IMR-90 (cell line): ENCODE data around the gene SEC61A1. TPM values are rescaled to one million over a fixed set of nuclear protein-coding genes. Genes with fewer than 3 reads are reported as not detected.

Source experiments
- ATAC-seq: fragments of 200-7000 bp; cut with Tn5 transposase; 2 replicates; pipeline ENCODE4 v1.9.1; 2020; ENCODE audit warnings: low read depth, mild to moderate bottlenecking, moderate library complexity
- BruUV-seq: library from RNA; stranded (reverse); fragments of 400-500 nt; replicated peaks from 2 replicates; lab custom pipeline; 2021; lab: Mats Ljungman, UMichigan
- CTCF ChIA-PET: fragments of 300-600 bp; formaldehyde crosslinking; extraction: SDS; loops from one replicate; lab custom pipeline; 2021; ENCODE audit warnings: antibody characterized with exemption; lab: Yijun Ruan, JAX
- POLR2A ChIA-PET: fragments of 300-600 bp; sonication (Branson Sonifier 250); formaldehyde crosslinking; loops from one replicate; lab custom pipeline; 2022; ENCODE audit warnings: antibody characterized with exemption; ENCODE audit not compliant: unreplicated experiment; lab: Charles Lee
- DNase-seq: peaks from one replicate; pipeline ENCODE4 v3.0.0; 2013
- H2AFZ ChIP-seq: replicated peaks from 2 replicates; pipeline ENCODE3; 2013; ENCODE audit warnings: low read length, mild to moderate bottlenecking; ENCODE audit not compliant: poor library complexity
- H2AK5ac ChIP-seq: 2 replicates; pipeline ENCODE4 v1.6.1; 2013; ENCODE audit warnings: low read depth, low read length, inconsistent platforms
- H2AK9ac ChIP-seq: replicated peaks from 2 replicates; pipeline ENCODE3; 2013; ENCODE audit warnings: mild to moderate bottlenecking, low read depth, low read length, moderate library complexity; ENCODE audit not compliant: poor library complexity
- H2BK120ac ChIP-seq: 2 replicates; pipeline ENCODE4 v1.6.1; 2013; ENCODE audit warnings: low read depth, low read length, inconsistent platforms
- H2BK15ac ChIP-seq: 3 replicates; pipeline ENCODE4 v1.6.1; 2013; ENCODE audit warnings: low read depth, low read length, inconsistent platforms
- H2BK20ac ChIP-seq: 2 replicates; pipeline ENCODE4 v1.6.1; 2013; ENCODE audit warnings: low read depth, mild to moderate bottlenecking, inconsistent platforms, low read length, moderate library complexity
- H2BK5ac ChIP-seq: 2 replicates; pipeline ENCODE4 v1.6.1; 2013; ENCODE audit warnings: mild to moderate bottlenecking, low read depth, low read length, inconsistent platforms; ENCODE audit not compliant: poor library complexity, severe bottlenecking
- H3K14ac ChIP-seq: replicated peaks from 2 replicates; pipeline ENCODE4 v1.6.1; 2013; ENCODE audit warnings: low read depth, low read length, inconsistent platforms
- H3K18ac ChIP-seq: 2 replicates; pipeline ENCODE4 v1.6.1; 2013; ENCODE audit warnings: low read depth, low read length, control low read depth
- H3K23ac ChIP-seq: 2 replicates; pipeline ENCODE4 v1.6.1; 2013; ENCODE audit warnings: low read depth, low read length, inconsistent platforms
- H3K27ac ChIP-seq: 2 replicates; pipeline ENCODE4 v1.5.1; 2013; ENCODE audit warnings: mild to moderate bottlenecking, control low read depth, low read length; ENCODE audit not compliant: insufficient read depth
- H3K27me3 ChIP-seq: 2 replicates; pipeline ENCODE4 v1.6.1; 2013; ENCODE audit warnings: low read length; ENCODE audit not compliant: control insufficient read depth, insufficient read depth
- H3K36me3 ChIP-seq: 2 replicates; pipeline ENCODE4 v1.6.1; 2013; ENCODE audit warnings: low read length, mixed read lengths; ENCODE audit not compliant: control insufficient read depth, insufficient read depth
- H3K4ac ChIP-seq: 2 replicates; pipeline ENCODE4 v1.6.1; 2013; ENCODE audit warnings: low read depth, low read length, inconsistent platforms
- H3K4me1 ChIP-seq: 2 replicates; pipeline ENCODE4 v1.6.1; 2013; ENCODE audit warnings: low read length, mixed read lengths; ENCODE audit not compliant: control insufficient read depth, insufficient read depth
- H3K4me2 ChIP-seq: 2 replicates; pipeline ENCODE4 v1.6.1; 2013; ENCODE audit warnings: low read depth, mild to moderate bottlenecking, control low read depth, low read length, moderate library complexity
- H3K4me3 ChIP-seq: 2 replicates; pipeline ENCODE4 v1.5.1; 2013; ENCODE audit warnings: low read depth, mild to moderate bottlenecking, control low read depth, low read length, moderate library complexity; ENCODE audit not compliant: insufficient read depth
- H3K56ac ChIP-seq: 2 replicates; pipeline ENCODE4 v1.6.1; 2013; ENCODE audit warnings: low read length, inconsistent platforms; ENCODE audit not compliant: insufficient read depth; ENCODE audit errors: extremely low read depth
- H3K79me1 ChIP-seq, 2 experiments: 2 replicates each; pipeline ENCODE4 v1.6.1; 2013; ENCODE audit warnings: low read length in 2 of 2, inconsistent platforms in 1 of 2, low read depth in 1 of 2
- H3K9ac ChIP-seq: 2 replicates; pipeline ENCODE4 v1.6.1; 2013; ENCODE audit warnings: low read depth, low read length, control low read depth
- H3K9me1 ChIP-seq: 2 replicates; pipeline ENCODE4 v1.6.1; 2013; ENCODE audit warnings: low read length, inconsistent platforms; ENCODE audit not compliant: insufficient read depth
- H3K9me3 ChIP-seq: 2 replicates; pipeline ENCODE4 v1.6.1; 2013; ENCODE audit warnings: low read length; ENCODE audit not compliant: control insufficient read depth, insufficient read depth
- H4K20me1 ChIP-seq: 2 replicates; pipeline ENCODE4 v1.6.1; 2013; ENCODE audit warnings: low read length, inconsistent platforms; ENCODE audit not compliant: insufficient read depth
- H4K5ac ChIP-seq: 2 replicates; pipeline ENCODE4 v1.6.1; 2013; ENCODE audit warnings: mild to moderate bottlenecking, low read depth, low read length, control low read depth
- H4K8ac ChIP-seq, 2 experiments: 2 replicates each; pipeline ENCODE4 v1.6.1; 2013; ENCODE audit warnings: low read depth in 2 of 2, low read length in 2 of 2, control low read depth in 1 of 2, inconsistent platforms in 1 of 2
- H4K91ac ChIP-seq: 2 replicates; pipeline ENCODE4 v1.6.1; 2013; ENCODE audit warnings: low read depth, low read length, inconsistent platforms; ENCODE audit not compliant: insufficient read depth
- ELK1 ChIP-seq: fragments of 150-350 bp; IDR thresholded peaks from 2 replicates; pipeline ENCODE4 v1.6.1; 2016; ENCODE audit warnings: low read depth, mild to moderate bottlenecking, low read length, moderate library complexity, borderline replicate concordance
- MAZ ChIP-seq: IDR thresholded peaks from 2 replicates; pipeline ENCODE4 v1.6.1; 2012; ENCODE audit warnings: low read depth, mild to moderate bottlenecking, low read length, improper control_type of control experiment, moderate library complexity, borderline replicate concordance
- NFE2L2 ChIP-seq: fragments of 150-350 bp; IDR thresholded peaks from 2 replicates; pipeline ENCODE4 v1.6.1; 2016; ENCODE audit warnings: low read depth, mild to moderate bottlenecking, low read length
- RFX5 ChIP-seq: IDR thresholded peaks from 2 replicates; pipeline ENCODE4 v1.8.0; 2012; ENCODE audit warnings: low read depth, mild to moderate bottlenecking, low read length, moderate library complexity
- WGBS, 2 experiments: methylation state at CpG; one replicate each; pipeline versions ENCODE4 v1.1.5 to v1.1.7; 2013; ENCODE audit warnings: missing lambda C conversion rate in 2 of 2; ENCODE audit not compliant: insufficient read length in 1 of 2; ENCODE audit errors: extremely low coverage in 2 of 2; 5-methylcytosine and 5-hydroxymethylcytosine counted together
- dilution Hi-C: fragments of 300-500 bp; cut with HindIII; formaldehyde crosslinking; loops from one replicate; pipeline ENCODE4 v1.14.3; 2018; ENCODE audit warnings: low sequenced_read_pairs; ENCODE audit not compliant: unreplicated experiment
- in situ Hi-C: fragments of 300-500 bp; cut with MboI; formaldehyde crosslinking; loops from 3 replicates; pipeline ENCODE4 v1.14.3; 2019; ENCODE audit warnings: low sequenced_read_pairs, inconsistent platforms, mixed read lengths
- intact Hi-C: fragments of 100-400 bp; cut with micrococcal nuclease; formaldehyde crosslinking; loops from 2 replicates; pipeline ENCODE4 v1.10.0; 2022
- polyA plus RNA-seq, 3 experiments: library from polyadenylated mRNA; depleted of rRNA; stranded (reverse); fragments of >200 nt; gene quantifications; 2 replicates each; pipeline ENCODE4 v1.2.3, GENCODE V29; 2012; ENCODE audit warnings: low replicate concordance in 1 of 3
- total RNA-seq: library from RNA; depleted of rRNA; stranded (reverse); fragments of >200 nt; gene quantifications from 2 replicates; pipeline ENCODE4 v1.2.3, GENCODE V29; 2012

The SEC61A1 gene
- total and polyA plus RNA-seq, 2 of the 4 experiments (the other 2 are of a cell fraction): 377 to 478 TPM

DNA sequence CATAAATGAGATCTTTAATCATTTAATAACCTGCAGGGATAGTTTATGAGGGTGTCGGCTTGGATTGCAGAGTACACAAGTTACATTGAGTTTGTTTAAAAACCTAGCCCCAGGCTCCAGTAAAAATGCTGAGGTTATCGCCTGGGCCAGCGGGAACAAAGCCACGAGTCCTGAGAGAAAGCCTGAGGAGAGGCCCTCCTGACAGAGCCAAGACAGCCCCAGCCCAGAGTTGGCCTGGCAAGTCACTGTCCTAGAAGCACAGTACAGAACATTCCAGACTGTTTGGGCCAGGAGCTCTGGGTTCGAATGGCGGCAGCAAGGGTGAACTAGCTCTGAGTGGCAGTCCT is 32.4 kb downstream of the SEC61A1 start:
- Histone ChIP-seq H2AFZ (no peak overlapping the region), H4K8ac (peak overlapping the region in 1 of 2 experiments; percentile 5; a peak in 1 of 4 replicates), H3K79me1 (peaks cover 0 to 45% of the 10 kb centered on the region in 2 experiments; a peak in 3 of 4 replicates), H3K27me3 (no peaks in the 10 kb centered on the region), H3K9ac (no peak overlapping the region), H3K56ac (no peak overlapping the region), H2BK20ac (no peak overlapping the region), H3K14ac (0 out of 2 replicates have a peak overlapping the region, but pooled peaks have one; percentile 52), H3K4me2 (no peak overlapping the region), H2BK15ac (no peak overlapping the region), H3K4me1 (peaks cover 21% of the 10 kb centered on the region), H3K18ac (no peak overlapping the region), H3K27ac (peak overlapping the region; percentile 20; the same call in 1 of the 2 replicates), H3K9me3 (no peaks in the 10 kb centered on the region), H3K23ac (no peak overlapping the region), H4K20me1 (peaks cover 14% of the 10 kb centered on the region), H2AK9ac (no peak overlapping the region), H2BK5ac (no peak overlapping the region), H4K91ac (no peak overlapping the region), H3K36me3 (peaks cover 16% of the 10 kb centered on the region), H3K4ac (peak overlapping the region; percentile 1; the same call in 1 of the 2 replicates), H3K4me3 (no peak overlapping the region), H2BK120ac (no peak overlapping the region), H3K9me1 (peaks cover 28% of the 10 kb centered on the region), H4K5ac (no peak overlapping the region; the same call in 1 of the 2 replicates), H2AK5ac (peak overlapping the region; percentile 52; the same call in 1 of the 2 replicates)
- TF ChIP-seq NFE2L2 (no peak), MAZ (no peak), ELK1 (no peak), RFX5 (no peak)
- intact Hi-C loops: no loop called here
- ATAC-seq (no peak), DNase-seq (no peak)
- in situ Hi-C loops: no loop called here
- no TSS peak for BruUV-seq
- ChIA-PET CTCF (interaction anchor here (0.8 to 1.2 kb wide), 3 partner anchors 11 to 16 kb away, joined by 3 to 4 read pairs (median 3); no protein-coding TSS in a partner anchor), POLR2A (no interaction called here)
- 80% methylated on average over 3 of the region's 6 CpGs; no CpG with 5 or more reads in 1 of the 2 experiments for WGBS, 2 experiments
- dilution Hi-C loops: no loop called here
